ENCODE data around the gene MAGI3. TPM values are rescaled to one million over a fixed set of nuclear protein-coding genes. Genes with fewer than 3 reads are reported as not detected.
A peak's percentile ranks its signal among the peaks of the same experiment; 100 is the strongest.

MAGI3 gene
- total and polyA plus RNA-seq, 7 donors = 11.4 to 22.5 (median 18.9) TPM

DNA sequence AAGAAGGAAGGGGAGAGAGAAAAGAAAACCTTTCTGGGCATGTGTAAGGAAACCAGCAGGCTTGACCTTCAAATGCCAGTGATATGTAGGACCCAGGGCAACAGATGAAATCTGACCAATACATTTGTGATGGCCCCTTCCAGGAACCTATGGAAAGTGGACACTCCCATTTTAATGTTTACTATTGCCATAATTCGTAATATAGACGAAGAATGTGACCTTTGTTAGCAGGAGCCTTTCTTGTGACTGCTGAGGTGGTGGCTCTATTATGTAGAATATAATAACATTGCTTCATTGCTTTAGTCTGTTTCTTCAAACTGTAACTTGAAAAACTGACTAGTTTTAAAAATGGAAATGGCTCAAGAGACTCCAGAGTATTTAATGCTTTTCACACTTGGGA lies 150.8 kb downstream of the MAGI3 start:
- 21 to 63% methylated on average over 2 of the region's 2 CpGs for WGBS, 2 donors

DNA sequence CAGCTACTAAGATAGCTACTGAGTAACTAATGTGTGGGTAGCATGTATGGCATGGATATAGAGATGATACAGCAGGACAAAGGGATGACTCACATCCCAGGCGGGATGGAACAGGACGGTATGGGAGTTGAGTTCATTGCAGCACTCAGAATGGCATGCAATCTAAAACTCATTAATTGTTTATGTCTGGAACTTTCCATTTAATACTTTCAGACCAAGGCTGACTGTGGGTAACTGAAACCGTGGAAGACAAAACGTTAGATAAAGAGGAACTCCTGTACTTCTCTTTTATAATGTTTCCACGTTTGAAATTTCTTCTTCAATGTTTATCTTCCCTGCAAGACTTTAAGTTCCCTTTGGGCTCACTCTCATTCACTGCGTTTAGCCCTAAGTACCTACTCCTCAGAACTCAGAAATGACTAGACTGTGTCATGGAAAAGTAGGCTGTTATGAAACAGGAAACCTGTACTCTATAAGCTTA lies 151.9 kb downstream of the MAGI3 start:
- intact Hi-C loops (cut with DNase I) = no loop called here
- H3K27me3 ChIP-seq = no peaks in the 10 kb centered on the region
- peak overlapping the region in 1 of 4 donors; percentile 40 for H3K27ac ChIP-seq
- WGBS, 2 donors = 66 to 69% methylated on average over 6 of the region's 6 CpGs
- TF ChIP-seq CTCF (IDR thresholded peaks at IDR 0.05) (no peak), POLR2AphosphoS5 (IDR thresholded peaks at IDR 0.05) (no peak), POLR2A (IDR thresholded peaks at IDR 0.05) (no peak), EP300 (IDR thresholded peaks at IDR 0.05) (no peak)
- H3K4me1 ChIP-seq = peaks cover 0 to 17% (median 5%) of the 10 kb centered on the region in 4 donors
- H3K36me3 ChIP-seq = no peaks in the 10 kb centered on the region
- DNase-seq = no peak
- no peak overlapping the region for H3K4me3 ChIP-seq
- H3K9me3 ChIP-seq = no peaks in the 10 kb centered on the region

More for the DNA sequence above, 150.8 kb downstream of the MAGI3 start:
- intact Hi-C loops (cut with DNase I) = no loop called here
- Histone ChIP-seq H3K27ac (no peak overlapping the region), H3K27me3 (no peaks in the 10 kb centered on the region), H3K36me3 (no peaks in the 10 kb centered on the region), H3K9me3 (no peaks in the 10 kb centered on the region), H3K4me3 (no peak overlapping the region), H3K4me1 (peaks cover 0 to 19% (median 5%) of the 10 kb centered on the region in 4 donors)
- DNase-seq = no peak
- TF ChIP-seq CTCF (IDR thresholded peaks at IDR 0.05) (no peak), EP300 (IDR thresholded peaks at IDR 0.05) (no peak), POLR2A (IDR thresholded peaks at IDR 0.05) (no peak), POLR2AphosphoS5 (IDR thresholded peaks at IDR 0.05) (no peak)

- no peak for TF ChIP-seq EP300 (IDR thresholded peaks at IDR 0.05)
- no peak for TF ChIP-seq POLR2AphosphoS5 (IDR thresholded peaks at IDR 0.05)
- TF ChIP-seq CTCF (IDR thresholded peaks at IDR 0.05) = no peak
- TF ChIP-seq POLR2A (IDR thresholded peaks at IDR 0.05) = no peak
- no peak for DNase-seq
- H3K4me3 ChIP-seq = no peak overlapping the region
Observed at GRCh38 chr1:113543110-113543509, 152.8 kb downstream of the MAGI3 start.

GRCh38 chr1:113545210-113545609 lies 154.9 kb downstream of the MAGI3 start:
- intact Hi-C loops (cut with DNase I) = no loop called here
- H3K36me3 ChIP-seq = no peaks in the 10 kb centered on the region
- H3K27ac ChIP-seq = no peak overlapping the region
- peaks cover 0 to 17% (median 5%) of the 10 kb centered on the region in 4 donors for H3K4me1 ChIP-seq
- no peaks in the 10 kb centered on the region for H3K9me3 ChIP-seq
- no peak for DNase-seq
- no peak for TF ChIP-seq POLR2AphosphoS5 (IDR thresholded peaks at IDR 0.05)
- no peak for TF ChIP-seq POLR2A (IDR thresholded peaks at IDR 0.05)
- WGBS, 2 donors = 88% methylated on average over 3 of the region's 3 CpGs
- H3K4me3 ChIP-seq = no peak overlapping the region
- no peaks in the 10 kb centered on the region for H3K27me3 ChIP-seq

More at GRCh38 chr1:113543110-113543509, 152.8 kb downstream of the MAGI3 start:
- Histone ChIP-seq H3K36me3 (no peaks in the 10 kb centered on the region), H3K9me3 (no peaks in the 10 kb centered on the region), H3K27ac (no peak overlapping the region), H3K27me3 (no peaks in the 10 kb centered on the region), H3K4me1 (peaks cover 0 to 17% (median 5%) of the 10 kb centered on the region in 4 donors)
- 94 to 95% methylated on average over 1 of the region's 1 CpG for WGBS, 2 donors
- intact Hi-C loops (cut with DNase I) = no loop called here

GRCh38 chr1:113545626-113546025 lies 155.3 kb downstream of the MAGI3 start:
- intact Hi-C loops (cut with DNase I) = no loop called here
- DNase-seq = no peak
- Histone ChIP-seq H3K27ac (no peak overlapping the region), H3K4me3 (no peak overlapping the region), H3K4me1 (peaks cover 0 to 17% (median 5%) of the 10 kb centered on the region in 4 donors), H3K27me3 (no peaks in the 10 kb centered on the region), H3K9me3 (no peaks in the 10 kb centered on the region), H3K36me3 (no peaks in the 10 kb centered on the region)
- 82 to 85% methylated on average over 2 of the region's 2 CpGs for WGBS, 2 donors
- TF ChIP-seq POLR2AphosphoS5 (IDR thresholded peaks at IDR 0.05) = no peak
- TF ChIP-seq EP300 (IDR thresholded peaks at IDR 0.05) = no peak
- no peak for TF ChIP-seq CTCF (IDR thresholded peaks at IDR 0.05)
- no peak for TF ChIP-seq POLR2A (IDR thresholded peaks at IDR 0.05)
